Measurements from ENCODE around the gene PEX16.

PEX16 gene

DNA sequence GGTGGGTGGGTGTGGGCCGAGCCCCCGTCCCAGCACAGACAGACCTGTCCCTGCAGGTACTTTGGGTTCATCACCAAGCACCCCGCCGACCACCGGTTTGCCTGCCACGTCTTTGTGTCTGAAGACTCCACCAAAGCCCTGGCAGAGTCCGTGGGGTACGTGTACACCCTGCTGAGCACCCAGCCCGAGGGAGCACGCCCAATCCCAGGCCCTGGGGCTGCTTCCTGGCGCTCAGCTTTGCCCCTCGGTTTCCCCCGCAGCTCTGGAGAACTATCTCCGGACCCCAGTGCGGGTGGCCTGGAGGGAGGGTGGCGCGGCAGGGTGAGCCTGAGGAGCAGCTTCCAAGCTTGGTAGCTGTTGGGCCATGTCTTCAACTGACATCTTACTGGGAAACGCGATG, 12.6 kb downstream of the PEX16 start:
- H2AK5ac ChIP-seq (ENCODE audit: low read length), result no peak overlapping the region
- no peak overlapping the region for H3K4me2 ChIP-seq (ENCODE audit: low read length)
- H3K4me1 ChIP-seq (ENCODE audit: control insufficient read depth in 1 of 2, insufficient read depth in 2 of 2, low read length in 2 of 2), result peaks cover 15 to 20% of the 10 kb centered on the region in 2 experiments
- H4K12ac ChIP-seq (ENCODE audit: low read depth, low read length), result no peak overlapping the region
- no peak overlapping the region for H2BK5ac ChIP-seq (ENCODE audit: low read depth, low read length, poor library complexity)
- H3K79me2 ChIP-seq (ENCODE audit: control insufficient read depth, insufficient read depth, low read length, poor library complexity), result no peaks in the 10 kb centered on the region
- H3K9ac ChIP-seq (ENCODE audit: low read length), result no peak overlapping the region
- H2AFZ ChIP-seq (ENCODE audit: insufficient read depth, low read length, poor library complexity), result no peak overlapping the region
- no CpG with 5 or more reads among the region's 19 CpGs for WGBS (ENCODE audit: extremely low coverage, insufficient coverage, insufficient read length)
- H3K36me3 ChIP-seq (ENCODE audit: control insufficient read depth in 1 of 2, insufficient read depth in 2 of 2, low read length in 2 of 2), result peaks cover 12 to 17% of the 10 kb centered on the region in 2 experiments
- no peak overlapping the region for H3K23ac ChIP-seq (ENCODE audit: low read length)
- H3K27ac ChIP-seq (ENCODE audit: low read depth, low read length), result no peak overlapping the region
- H3K14ac ChIP-seq (ENCODE audit: low read length), result no peak overlapping the region
- H3K9me3 ChIP-seq (ENCODE audit: insufficient read depth, low read depth, low read length), result no peaks in the 10 kb centered on the region
- no peak overlapping the region for H2BK120ac ChIP-seq (ENCODE audit: insufficient read depth, low read length, poor library complexity)
- no peak for DNase-seq
- H3K4me3 ChIP-seq (ENCODE audit: low read depth, low read length), result no peak overlapping the region
- H2BK12ac ChIP-seq (ENCODE audit: low read length), result no peak overlapping the region
- no peak overlapping the region for H3K18ac ChIP-seq (ENCODE audit: low read length)
- no peak overlapping the region for H4K8ac ChIP-seq (ENCODE audit: low read depth, low read length)
- no peak overlapping the region for H3K4ac ChIP-seq (ENCODE audit: low read depth, low read length)
- no peak overlapping the region for H4K91ac ChIP-seq (ENCODE audit: low read depth, low read length)
- peaks cover 5% of the 10 kb centered on the region for H3K79me1 ChIP-seq (ENCODE audit: low read length)
- H3K27me3 ChIP-seq (ENCODE audit: insufficient read depth, low read length), result peaks cover 7% of the 10 kb centered on the region

DNA sequence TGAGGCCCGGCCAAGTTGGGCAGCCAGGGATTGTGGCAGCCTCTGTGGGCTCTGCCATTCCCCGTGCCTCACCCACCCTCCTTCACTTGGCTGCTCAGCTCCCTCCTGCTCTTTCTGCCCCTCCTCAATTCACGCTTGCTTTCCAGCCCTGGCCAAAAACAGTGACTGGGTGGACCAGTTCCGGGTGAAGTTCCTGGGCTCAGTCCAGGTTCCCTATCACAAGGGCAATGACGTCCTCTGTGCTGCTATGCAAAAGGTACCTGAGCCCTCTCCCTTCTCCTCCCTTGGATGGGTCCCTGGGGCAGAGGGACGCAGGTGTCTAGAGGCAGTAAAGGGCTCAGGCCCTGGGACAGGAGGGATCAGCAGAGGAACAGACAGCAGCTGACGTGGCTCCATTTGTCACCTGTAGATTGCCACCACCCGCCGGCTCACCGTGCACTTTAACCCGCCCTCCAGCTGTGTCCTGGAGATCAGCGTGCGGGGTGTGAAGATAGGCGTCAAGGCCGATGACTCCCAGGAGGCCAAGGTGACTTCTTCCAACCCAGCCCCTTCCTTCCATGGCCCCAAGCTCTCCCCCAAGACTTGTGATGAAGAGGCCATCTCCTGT, 13.3 kb downstream of the PEX16 start:
- peaks cover 16 to 21% of the 10 kb centered on the region in 2 experiments for H3K4me1 ChIP-seq (ENCODE audit: control insufficient read depth in 1 of 2, insufficient read depth in 2 of 2, low read length in 2 of 2)
- WGBS (ENCODE audit: extremely low coverage, insufficient coverage, insufficient read length), result no CpG with 5 or more reads among the region's 15 CpGs
- H2BK12ac ChIP-seq (ENCODE audit: low read length), result no peak overlapping the region

DNA sequence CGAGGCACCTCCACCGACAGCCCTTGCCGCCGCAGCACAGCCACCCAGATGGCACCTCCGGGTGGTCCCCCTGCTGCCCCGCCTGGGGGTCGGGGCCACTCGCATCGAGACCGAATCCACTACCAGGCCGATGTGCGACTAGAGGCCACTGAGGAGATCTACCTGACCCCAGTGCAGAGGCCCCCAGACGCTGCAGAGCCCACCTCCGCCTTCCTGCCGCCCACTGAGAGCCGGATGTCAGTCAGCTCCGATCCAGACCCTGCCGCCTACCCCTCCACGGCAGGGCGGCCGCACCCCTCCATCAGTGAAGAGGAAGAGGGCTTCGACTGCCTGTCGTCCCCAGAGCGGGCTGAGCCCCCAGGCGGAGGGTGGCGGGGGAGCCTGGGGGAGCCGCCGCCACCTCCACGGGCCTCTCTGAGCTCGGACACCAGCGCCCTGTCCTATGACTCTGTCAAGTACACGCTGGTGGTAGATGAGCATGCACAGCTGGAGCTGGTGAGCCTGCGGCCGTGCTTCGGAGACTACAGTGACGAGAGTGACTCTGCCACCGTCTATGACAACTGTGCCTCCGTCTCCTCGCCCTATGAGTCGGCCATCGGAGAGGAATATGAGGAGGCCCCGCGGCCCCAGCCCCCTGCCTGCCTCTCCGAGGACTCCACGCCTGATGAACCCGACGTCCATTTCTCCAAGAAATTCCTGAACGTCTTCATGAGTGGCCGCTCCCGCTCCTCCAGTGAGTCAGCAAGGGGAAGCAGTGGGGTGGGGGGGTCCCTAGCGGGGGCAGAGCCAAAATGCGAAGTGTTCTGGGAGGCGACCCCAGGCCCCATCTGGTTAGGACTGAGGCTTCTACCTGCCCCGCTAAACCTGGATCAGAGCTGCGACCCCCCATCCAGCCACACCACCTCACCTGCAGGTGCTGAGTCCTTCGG, 15.0 kb downstream of the PEX16 start:
- H3K27ac ChIP-seq (ENCODE audit: low read depth, low read length), result no peak overlapping the region
- no peak overlapping the region for H2AK5ac ChIP-seq (ENCODE audit: low read length)
- H2BK120ac ChIP-seq (ENCODE audit: insufficient read depth, low read length, poor library complexity), result no peak overlapping the region
- H3K18ac ChIP-seq (ENCODE audit: low read length), result no peak overlapping the region
- H3K27me3 ChIP-seq (ENCODE audit: insufficient read depth, low read length), result peaks cover 7% of the 10 kb centered on the region
- no peak overlapping the region for H3K23ac ChIP-seq (ENCODE audit: low read length)
- peaks cover 1% of the 10 kb centered on the region for H3K79me2 ChIP-seq (ENCODE audit: control insufficient read depth, insufficient read depth, low read length, poor library complexity)
- WGBS (ENCODE audit: extremely low coverage, insufficient coverage, insufficient read length), result no CpG with 5 or more reads among the region's 56 CpGs
- H3K4ac ChIP-seq (ENCODE audit: low read depth, low read length), result no peak overlapping the region
- peaks cover 6% of the 10 kb centered on the region for H3K79me1 ChIP-seq (ENCODE audit: low read length)
- H3K9me3 ChIP-seq (ENCODE audit: insufficient read depth, low read depth, low read length), result no peaks in the 10 kb centered on the region
- H3K36me3 ChIP-seq (ENCODE audit: control insufficient read depth in 1 of 2, insufficient read depth in 2 of 2, low read length in 2 of 2), result peaks cover 3 to 4% of the 10 kb centered on the region in 2 experiments
- no peak overlapping the region for H4K91ac ChIP-seq (ENCODE audit: low read depth, low read length)
- no peak overlapping the region for H2BK12ac ChIP-seq (ENCODE audit: low read length)
- no peak overlapping the region for H2BK5ac ChIP-seq (ENCODE audit: low read depth, low read length, poor library complexity)
- DNase-seq, result no peak
- H3K4me2 ChIP-seq (ENCODE audit: low read length), result no peak overlapping the region
- H3K4me3 ChIP-seq (ENCODE audit: low read depth, low read length), result no peak overlapping the region
- H3K4me1 ChIP-seq (ENCODE audit: control insufficient read depth in 1 of 2, insufficient read depth in 2 of 2, low read length in 2 of 2), result peaks cover 19 to 22% of the 10 kb centered on the region in 2 experiments
- no peak overlapping the region for H3K14ac ChIP-seq (ENCODE audit: low read length)
- no peak overlapping the region for H2AFZ ChIP-seq (ENCODE audit: insufficient read depth, low read length, poor library complexity)
- no peak overlapping the region for H3K9ac ChIP-seq (ENCODE audit: low read length)
- H4K12ac ChIP-seq (ENCODE audit: low read depth, low read length), result no peak overlapping the region
- no peak overlapping the region for H4K8ac ChIP-seq (ENCODE audit: low read depth, low read length)

More for the DNA sequence above, 13.3 kb downstream of the PEX16 start:
- Histone ChIP-seq H3K18ac (ENCODE audit: low read length) (no peak overlapping the region), H2BK5ac (ENCODE audit: low read depth, low read length, poor library complexity) (no peak overlapping the region), H2AFZ (ENCODE audit: insufficient read depth, low read length, poor library complexity) (no peak overlapping the region), H4K12ac (ENCODE audit: low read depth, low read length) (no peak overlapping the region), H3K9me3 (ENCODE audit: insufficient read depth, low read depth, low read length) (no peaks in the 10 kb centered on the region), H3K9ac (ENCODE audit: low read length) (no peak overlapping the region), H3K79me1 (ENCODE audit: low read length) (peaks cover 7% of the 10 kb centered on the region), H3K4me2 (ENCODE audit: low read length) (no peak overlapping the region), H3K14ac (ENCODE audit: low read length) (no peak overlapping the region), H3K79me2 (ENCODE audit: control insufficient read depth, insufficient read depth, low read length, poor library complexity) (peaks cover 1% of the 10 kb centered on the region), H3K36me3 (ENCODE audit: control insufficient read depth in 1 of 2, insufficient read depth in 2 of 2, low read length in 2 of 2) (peaks cover 5 to 10% of the 10 kb centered on the region in 2 experiments), H2BK120ac (ENCODE audit: insufficient read depth, low read length, poor library complexity) (no peak overlapping the region), H3K27me3 (ENCODE audit: insufficient read depth, low read length) (peaks cover 7% of the 10 kb centered on the region), H3K4ac (ENCODE audit: low read depth, low read length) (no peak overlapping the region), H3K4me3 (ENCODE audit: low read depth, low read length) (no peak overlapping the region), H4K8ac (ENCODE audit: low read depth, low read length) (no peak overlapping the region), H2AK5ac (ENCODE audit: low read length) (no peak overlapping the region), H3K27ac (ENCODE audit: low read depth, low read length) (no peak overlapping the region), H3K23ac (ENCODE audit: low read length) (no peak overlapping the region), H4K91ac (ENCODE audit: low read depth, low read length) (no peak overlapping the region)
- DNase-seq, result no peak

DNA sequence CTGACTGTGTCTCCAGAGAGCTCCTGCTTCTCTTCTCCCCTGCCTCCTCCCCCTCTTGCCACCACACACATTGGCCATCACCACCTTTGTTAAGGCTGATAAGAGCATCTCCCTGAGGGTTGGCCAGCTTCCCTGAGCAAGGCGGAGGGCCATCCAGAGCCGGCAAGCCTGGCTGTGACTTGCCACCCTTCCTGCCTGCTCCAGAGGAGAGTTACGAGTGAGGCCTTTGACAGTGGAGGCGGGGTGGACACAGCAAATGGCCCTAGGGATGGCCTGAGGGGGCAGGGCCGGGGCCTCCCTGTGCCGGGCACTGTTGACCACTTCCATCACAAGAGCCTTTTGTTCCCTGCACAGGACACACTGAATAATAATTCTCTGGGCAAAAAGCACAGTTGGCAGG, 16.1 kb downstream of the PEX16 start:
- no peaks in the 10 kb centered on the region for H3K9me3 ChIP-seq (ENCODE audit: insufficient read depth, low read depth, low read length)
- peaks cover 2% of the 10 kb centered on the region for H3K79me1 ChIP-seq (ENCODE audit: low read length)
- no peak overlapping the region for H2BK120ac ChIP-seq (ENCODE audit: insufficient read depth, low read length, poor library complexity)
- no peak overlapping the region for H3K27ac ChIP-seq (ENCODE audit: low read depth, low read length)
- H3K4me1 ChIP-seq (ENCODE audit: control insufficient read depth in 1 of 2, insufficient read depth in 2 of 2, low read length in 2 of 2), result peaks cover 11 to 14% of the 10 kb centered on the region in 2 experiments
- H2BK5ac ChIP-seq (ENCODE audit: low read depth, low read length, poor library complexity), result no peak overlapping the region
- no peak overlapping the region for H2AK5ac ChIP-seq (ENCODE audit: low read length)
- H3K4ac ChIP-seq (ENCODE audit: low read depth, low read length), result no peak overlapping the region
- WGBS (ENCODE audit: extremely low coverage, insufficient coverage, insufficient read length), result no CpG with 5 or more reads among the region's 6 CpGs
- no peak overlapping the region for H3K4me3 ChIP-seq (ENCODE audit: low read depth, low read length)
- H3K79me2 ChIP-seq (ENCODE audit: control insufficient read depth, insufficient read depth, low read length, poor library complexity), result peaks cover 1% of the 10 kb centered on the region
- no peak overlapping the region for H4K8ac ChIP-seq (ENCODE audit: low read depth, low read length)
- no peak overlapping the region for H4K91ac ChIP-seq (ENCODE audit: low read depth, low read length)
- H3K4me2 ChIP-seq (ENCODE audit: low read length), result no peak overlapping the region
- peaks cover 3 to 4% of the 10 kb centered on the region in 2 experiments for H3K36me3 ChIP-seq (ENCODE audit: control insufficient read depth in 1 of 2, insufficient read depth in 2 of 2, low read length in 2 of 2)
- no peak overlapping the region for H2BK12ac ChIP-seq (ENCODE audit: low read length)
- H3K18ac ChIP-seq (ENCODE audit: low read length), result no peak overlapping the region
- H3K27me3 ChIP-seq (ENCODE audit: insufficient read depth, low read length), result peaks cover 7% of the 10 kb centered on the region
- DNase-seq, result no peak
- no peak overlapping the region for H3K23ac ChIP-seq (ENCODE audit: low read length)
- H3K14ac ChIP-seq (ENCODE audit: low read length), result no peak overlapping the region
- H3K9ac ChIP-seq (ENCODE audit: low read length), result no peak overlapping the region
- H2AFZ ChIP-seq (ENCODE audit: insufficient read depth, low read length, poor library complexity), result no peak overlapping the region
- no peak overlapping the region for H4K12ac ChIP-seq (ENCODE audit: low read depth, low read length)
